ENCODE results near the gene DLX3. TPM values are rescaled to one million over a fixed set of nuclear protein-coding genes. Genes with fewer than 3 reads are reported as not detected.

The DLX3 gene
- total and polyA plus RNA-seq, 2 of the 8 experiments (the other 6 are each of a cell fraction or from before 2014, with no cell fraction given): 0.15 to 0.20 TPM

GRCh38 chr17:50024808-50025207, 29.8 kb upstream of the DLX3 start:
- no peaks in the 10 kb centered on the region for H3K36me3 ChIP-seq (ENCODE audit: control insufficient read depth in 2 of 4, insufficient read depth in 4 of 4, low read length in 3 of 4)
- no peak overlapping the region for H3K4me2 ChIP-seq (ENCODE audit: insufficient read depth in 1 of 2, low read depth in 2 of 2, low read length in 2 of 2)
- WGBS, 2 experiments (ENCODE audit: extremely low coverage in 1 of 2, insufficient coverage in 1 of 2, insufficient read length in 1 of 2, insufficient replicate concordance in 2 of 2, low coverage in 1 of 2, low lambda C conversion rate in 2 of 2, missing lambda C conversion rate in 1 of 2): 44% methylated on average over 7 of the region's 7 CpGs; no CpG with 5 or more reads in 1 of the 2 experiments
- no peak overlapping the region for H3K4me3 ChIP-seq (ENCODE audit: extremely low read depth in 1 of 4, insufficient read depth in 2 of 4, low read depth in 3 of 4, low read length in 4 of 4)
- H3K9me3 ChIP-seq (ENCODE audit: insufficient read depth in 2 of 2, low read depth in 1 of 2, low read length in 1 of 2): peaks cover 5 to 18% of the 10 kb centered on the region in 2 experiments; a peak in 3 of 4 replicates
- peaks cover 0 to 20% (median 14%) of the 10 kb centered on the region in 4 experiments; a peak in 6 of 7 replicates for H3K4me1 ChIP-seq (replicated peaks in 1 of 4; ENCODE audit: control insufficient read depth in 3 of 4, insufficient read depth in 4 of 4, low read length in 3 of 4)
- no peak overlapping the region for H2AFZ ChIP-seq (ENCODE audit: low read length)
- no peak overlapping the region for H3K56ac ChIP-seq (replicated peaks; ENCODE audit: insufficient read length, low read depth, low read length)
- no peak overlapping the region for H4K91ac ChIP-seq (replicated peaks; ENCODE audit: insufficient read length, low read length)
- no peak overlapping the region for H2AK5ac ChIP-seq (ENCODE audit: low read depth, low read length)
- no peak overlapping the region for H2BK12ac ChIP-seq (ENCODE audit: low read depth, low read length)
- no peak overlapping the region for H2BK5ac ChIP-seq (ENCODE audit: low read depth, low read length)
- H2BK120ac ChIP-seq (replicated peaks; ENCODE audit: low read depth, low read length): no peak overlapping the region
- no peak overlapping the region for H4K5ac ChIP-seq (ENCODE audit: insufficient read length, low read depth, low read length)
- no peaks in the 10 kb centered on the region for H3K79me1 ChIP-seq (ENCODE audit: low read depth, low read length)
- CTCF ChIA-PET (ENCODE audit: partially characterized antibody): interaction anchor here (0.7 to 9.1 kb wide), 8 partner anchors 10 to 270 kb away, joined by 3 to 158 read pairs (median 6); partner anchors contain the start of gene ITGA3
- POLR2A ChIA-PET (ENCODE audit: partially characterized antibody): interaction anchor here (2.7 kb wide), 1 partner anchor 63 kb away, joined by 7 read pairs; no protein-coding TSS in a partner anchor
- H3K79me2 ChIP-seq (ENCODE audit: control insufficient read depth in 1 of 2, insufficient read depth in 2 of 2, low read length in 2 of 2): no peaks in the 10 kb centered on the region
- H4K8ac ChIP-seq (ENCODE audit: extremely low read depth, insufficient read depth, low read length): no peak overlapping the region
- H3K9ac ChIP-seq (replicated peaks in 1 of 4; ENCODE audit: extremely low read depth in 1 of 4, low read depth in 3 of 4, low read length in 3 of 4): no peak overlapping the region
- FAIRE-seq (no peak), DNase-seq (ENCODE audit: low read depth in 1 of 2, low spot score in 2 of 2) (no peak)
- no peak overlapping the region for H3K4ac ChIP-seq (replicated peaks; ENCODE audit: insufficient read length, low read depth, low read length)
- H2BK15ac ChIP-seq (ENCODE audit: low read length): no peak overlapping the region
- H2BK20ac ChIP-seq (ENCODE audit: low read length): no peak overlapping the region
- peaks cover 0 to 2% of the 10 kb centered on the region in 2 experiments for H4K20me1 ChIP-seq (replicated peaks in 1 of 2; ENCODE audit: control insufficient read depth in 1 of 2, insufficient read depth in 2 of 2, low read length in 2 of 2)
- H3K14ac ChIP-seq (ENCODE audit: insufficient read length): no peak overlapping the region
- H3K23me2 ChIP-seq (ENCODE audit: low read depth, low read length): no peaks in the 10 kb centered on the region; the same call in 1 of the 2 replicates
- H3K27me3 ChIP-seq (replicated peaks in 1 of 4; ENCODE audit: control insufficient read depth in 3 of 4, extremely low read depth in 1 of 4, insufficient read depth in 3 of 4, low read length in 3 of 4): 0 out of 7 replicates have a peak, but pooled peaks cover 0 to 5% (median 0%) of the 10 kb centered on the region in 4 experiments
- no peak overlapping the region for H3K23ac ChIP-seq (ENCODE audit: insufficient read length)
- no peak overlapping the region for H3K27ac ChIP-seq (ENCODE audit: low read depth, low read length)
- H3K18ac ChIP-seq (ENCODE audit: extremely low read depth, low read length): no peak overlapping the region
- TF ChIP-seq SRF (IDR thresholded peaks at IDR 0.05; ENCODE audit: low read depth, low read length) (no peak), GABPA (IDR thresholded peaks at IDR 0.05; ENCODE audit: borderline replicate concordance, insufficient read depth, low read length) (no peak), CHD1 (IDR thresholded peaks at IDR 0.05; ENCODE audit: low read depth, low read length) (no peak), KDM1A (IDR thresholded peaks at IDR 0.05; ENCODE audit: borderline replicate concordance, low read length) (no peak), ASH2L (IDR thresholded peaks at IDR 0.05; ENCODE audit: low read length) (no peak), TAF1 (IDR thresholded peaks at IDR 0.05; ENCODE audit: low read depth, low read length) (no peak), BCL11A (IDR thresholded peaks at IDR 0.05; ENCODE audit: low read depth in 2 of 2, low read length in 2 of 2) (no peak), CTCF (IDR thresholded peaks at IDR 0.05; ENCODE audit: control extremely low read depth in 1 of 3, insufficient read depth in 1 of 3, low read depth in 1 of 3, low read length in 3 of 3) (no peak), MAX (IDR thresholded peaks at IDR 0.05) (no peak), EZH2 (IDR thresholded peaks at IDR 0.05; ENCODE audit: low read depth, low read length, severe bottlenecking) (no peak), JUND (IDR thresholded peaks at IDR 0.05; ENCODE audit: low read length) (no peak)
